ENCODE data around the gene ABLIM1.

- TF ChIP-seq, protein P1, sequence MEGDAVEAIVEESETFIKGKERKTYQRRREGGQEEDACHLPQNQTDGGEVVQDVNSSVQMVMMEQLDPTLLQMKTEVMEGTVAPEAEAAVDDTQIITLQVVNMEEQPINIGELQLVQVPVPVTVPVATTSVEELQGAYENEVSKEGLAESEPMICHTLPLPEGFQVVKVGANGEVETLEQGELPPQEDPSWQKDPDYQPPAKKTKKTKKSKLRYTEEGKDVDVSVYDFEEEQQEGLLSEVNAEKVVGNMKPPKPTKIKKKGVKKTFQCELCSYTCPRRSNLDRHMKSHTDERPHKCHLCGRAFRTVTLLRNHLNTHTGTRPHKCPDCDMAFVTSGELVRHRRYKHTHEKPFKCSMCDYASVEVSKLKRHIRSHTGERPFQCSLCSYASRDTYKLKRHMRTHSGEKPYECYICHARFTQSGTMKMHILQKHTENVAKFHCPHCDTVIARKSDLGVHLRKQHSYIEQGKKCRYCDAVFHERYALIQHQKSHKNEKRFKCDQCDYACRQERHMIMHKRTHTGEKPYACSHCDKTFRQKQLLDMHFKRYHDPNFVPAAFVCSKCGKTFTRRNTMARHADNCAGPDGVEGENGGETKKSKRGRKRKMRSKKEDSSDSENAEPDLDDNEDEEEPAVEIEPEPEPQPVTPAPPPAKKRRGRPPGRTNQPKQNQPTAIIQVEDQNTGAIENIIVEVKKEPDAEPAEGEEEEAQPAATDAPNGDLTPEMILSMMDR (conservative IDR thresholded peaks at IDR 0.05): no peak
- no peak for TF ChIP-seq ZFX (IDR thresholded peaks at IDR 0.05)
These were observed 172.2 kb downstream of the ABLIM1 start for GRCh38 chr10:114485696-114486400.

Data from C4-2B (cell line).